NCI-H1105 treated with DMSO at 0.1 percent for 48 hours (cell line): ENCODE data around the gene SLAMF7.
"Not testable (repeated sequence)": the region's sequence is repeated elsewhere in the genome, so short reads cannot be mapped to it uniquely, and the experiment has no call there.

ENCODE experiments used
- DNase-seq: peaks from one replicate; lab custom pipeline; 2025; lab: John Stamatoyannopoulos, UW

Gene SLAMF7

DNA sequence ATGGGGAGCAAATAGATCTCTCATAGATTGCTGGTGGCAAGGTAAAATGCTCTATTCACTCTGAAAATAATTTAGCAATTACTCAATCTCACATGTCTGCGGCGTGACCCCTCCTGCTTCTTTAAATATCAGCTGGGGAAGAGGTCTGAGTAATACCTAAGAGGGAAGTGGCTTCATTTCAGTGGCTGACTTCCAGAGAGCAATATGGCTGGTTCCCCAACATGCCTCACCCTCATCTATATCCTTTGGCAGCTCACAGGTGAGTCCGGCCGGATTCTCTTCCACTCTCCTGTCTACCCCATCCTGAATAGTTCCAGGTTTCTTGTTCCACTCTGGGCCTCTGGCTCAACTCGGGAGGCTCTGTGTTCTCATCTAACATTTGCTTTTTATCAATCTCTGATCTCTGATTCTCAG lies at the start of gene SLAMF7:
TSS of gene SLAMF7 (plus strand) at position 150 of the 414 bp plus-strand sequence. CDS start at position 205, 55 bp downstream.
- no peak for DNase-seq

DNA sequence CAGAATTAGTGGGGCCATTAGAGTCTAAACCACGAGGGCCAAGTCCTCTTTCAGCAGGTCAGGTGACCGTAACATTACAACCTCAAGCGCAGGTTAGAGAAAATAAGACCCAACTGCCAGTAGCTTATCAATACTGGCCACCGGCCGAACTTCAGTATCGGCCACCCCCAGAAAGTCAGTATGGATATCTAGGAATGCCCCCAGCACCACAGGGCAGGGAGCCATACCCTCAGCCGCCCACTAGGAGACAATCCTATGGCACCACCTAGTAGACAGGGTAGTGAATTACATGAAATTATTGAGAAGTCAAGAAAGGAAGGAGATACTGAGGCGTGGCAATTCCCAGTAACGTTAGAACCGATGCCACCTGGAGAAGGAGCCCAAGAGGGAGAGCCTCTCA lies 46.7 kb upstream of the SLAMF7 start:
- DNase-seq = not testable (repeated sequence)

DNA sequence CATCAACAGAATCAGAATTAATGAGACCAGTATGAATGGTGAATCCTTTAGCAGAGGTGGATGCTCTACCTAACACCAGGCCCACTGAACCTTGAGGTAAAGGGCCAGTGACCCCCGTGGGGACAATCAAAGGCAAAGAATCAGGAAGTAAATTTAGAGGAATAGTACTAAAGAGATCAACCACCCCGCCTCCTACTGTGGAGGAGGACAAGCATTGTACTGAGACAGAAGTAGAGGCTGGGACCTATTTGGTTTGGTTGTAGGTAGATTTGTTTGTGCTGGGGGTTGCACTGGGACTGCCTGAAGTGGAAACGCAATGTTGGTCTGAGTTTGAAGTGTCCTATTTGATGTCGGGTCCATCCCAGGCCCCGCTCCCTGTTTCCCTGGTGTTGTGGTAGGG lies 36.9 kb upstream of the SLAMF7 start:
- DNase-seq = no peak

- DNase-seq = no peak
Measured at GRCh38 chr1:160704250-160704649, 34.8 kb upstream of the SLAMF7 start.

DNA sequence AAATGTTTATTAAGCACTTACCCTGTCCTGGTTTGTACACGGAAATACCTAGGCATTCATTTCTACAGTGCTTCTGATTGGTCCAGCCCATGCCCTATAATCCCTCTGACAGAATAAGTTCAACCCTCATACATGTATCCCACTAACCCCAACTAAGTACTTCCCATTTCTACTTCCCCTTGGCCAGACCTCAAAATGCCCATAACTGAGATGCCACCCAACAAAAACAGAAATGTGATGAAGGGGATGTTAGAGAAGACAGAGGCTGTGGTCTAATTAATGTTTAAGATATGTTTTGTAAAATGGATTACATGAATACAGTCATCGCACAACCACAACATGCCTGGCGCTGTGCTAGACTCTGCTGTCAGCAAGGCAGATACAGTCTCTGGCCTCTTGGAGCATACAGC lies 33.8 kb upstream of the SLAMF7 start:
- DNase-seq = not testable (repeated sequence)

DNA sequence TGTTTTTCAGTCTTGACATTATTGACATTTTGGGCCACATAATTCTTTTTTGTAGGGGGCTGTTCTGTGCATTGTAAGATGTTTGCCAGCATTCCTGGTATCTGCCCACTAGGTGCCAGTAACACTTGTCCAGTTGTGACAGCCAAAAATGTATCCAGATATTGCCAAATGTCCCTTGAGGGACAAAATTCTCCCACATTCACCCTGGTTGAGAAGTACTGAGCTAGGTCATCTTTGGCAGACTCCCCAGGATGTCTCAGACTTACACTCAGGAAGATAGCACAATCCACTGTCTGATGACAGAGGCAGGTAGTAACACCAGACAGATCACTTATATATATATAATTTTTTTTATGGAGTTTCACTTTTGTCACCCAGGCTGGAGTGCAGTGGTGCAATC lies 33.3 kb upstream of the SLAMF7 start:
- no peak for DNase-seq

DNA sequence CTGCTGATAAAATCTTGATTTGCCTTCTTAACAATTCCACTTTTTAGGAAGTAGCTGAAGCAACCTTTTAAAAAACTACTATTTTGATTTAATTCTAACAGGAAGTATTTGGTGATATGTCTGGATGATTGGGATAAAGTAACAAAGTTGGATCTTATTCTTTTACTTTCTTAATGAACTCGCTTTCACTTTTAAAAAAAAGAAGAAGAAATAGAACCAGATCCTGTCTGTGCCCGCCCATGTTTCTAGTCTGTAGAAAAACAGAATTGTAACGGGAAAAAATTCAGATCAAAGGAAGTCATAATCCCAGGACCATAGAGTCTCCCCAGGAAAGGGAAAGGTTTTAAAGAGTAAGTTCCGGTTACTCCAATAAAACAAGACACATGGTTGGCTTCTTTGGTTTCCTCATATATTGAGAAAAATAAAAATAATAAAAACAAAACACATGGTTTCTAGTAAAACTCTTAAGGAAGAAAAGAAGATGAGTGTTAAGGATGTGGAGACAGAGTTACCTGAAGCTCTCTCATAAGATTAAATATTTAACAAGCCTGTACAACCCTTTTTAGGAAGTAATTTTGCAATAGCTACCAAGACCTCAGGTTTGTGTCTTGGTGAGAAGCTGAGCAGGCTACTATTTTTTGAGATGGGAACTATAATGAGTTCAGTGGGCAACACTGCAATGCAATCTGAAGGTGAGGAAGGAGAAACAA lies 32.4 kb upstream of the SLAMF7 start:
- DNase-seq = no peak

DNA sequence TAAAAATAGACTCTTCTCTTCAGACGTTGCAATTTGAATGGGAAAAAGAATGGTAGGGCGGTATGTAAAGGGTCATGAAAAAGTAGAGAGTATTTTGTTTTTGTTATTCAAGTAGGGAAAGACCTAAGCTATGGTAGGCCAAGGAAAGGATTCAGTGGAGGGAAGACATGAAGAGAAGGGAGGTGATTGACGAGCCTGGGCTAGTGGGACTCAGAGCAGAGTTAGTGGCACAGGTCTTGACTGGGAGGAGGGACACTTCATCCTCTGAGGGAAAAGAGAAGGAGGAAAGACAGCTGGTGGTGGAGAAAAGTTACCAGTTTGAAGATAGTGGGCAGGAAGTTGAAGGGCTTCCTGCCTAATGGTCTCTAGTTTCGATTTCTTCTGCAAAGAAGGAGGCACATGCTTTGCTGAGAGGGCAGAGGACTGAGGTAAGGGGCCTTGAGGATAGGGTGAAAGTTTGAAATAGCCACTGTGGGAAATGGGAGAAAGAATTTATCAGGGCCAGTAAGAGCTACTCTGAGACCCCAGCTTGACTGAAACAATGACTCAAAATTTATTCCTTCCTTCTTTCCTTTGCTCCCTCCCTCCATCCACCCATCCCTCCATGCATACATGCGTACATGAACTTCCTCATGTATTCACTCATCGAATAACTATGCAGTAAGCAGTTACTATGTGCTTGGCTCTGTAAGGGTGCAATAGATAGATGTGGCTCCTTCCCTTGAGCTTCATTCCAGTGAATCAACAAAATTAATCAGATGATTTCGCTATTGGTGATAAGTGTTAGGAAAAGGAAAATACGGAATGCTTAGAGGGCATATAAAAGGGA lies 31.6 kb upstream of the SLAMF7 start:
- DNase-seq = no peak

- DNase-seq = no peak
Measured at GRCh38 chr1:160708118-160708517, 30.9 kb upstream of the SLAMF7 start.

- no peak for DNase-seq
Measured at GRCh38 chr1:160708801-160709200, 30.2 kb upstream of the SLAMF7 start.

DNA sequence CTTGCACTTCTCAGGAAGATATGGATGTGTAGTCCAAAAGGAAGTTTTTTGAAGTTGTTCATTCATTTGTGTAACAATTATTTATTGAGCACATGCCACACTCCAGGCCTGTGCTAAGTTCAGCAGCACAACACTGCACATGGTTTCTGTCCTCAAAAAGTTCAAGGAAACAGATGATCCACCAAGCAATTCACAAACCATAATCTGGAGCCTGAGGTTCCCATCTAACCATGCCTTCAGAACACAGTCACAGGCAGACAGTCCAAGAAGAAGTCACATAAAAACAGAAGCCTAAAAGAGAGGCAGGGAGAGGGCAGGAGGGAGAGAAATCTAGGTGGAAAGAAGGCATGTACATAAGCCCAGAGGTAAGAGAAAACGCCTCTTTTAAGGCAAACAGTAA lies 29.3 kb upstream of the SLAMF7 start:
- no peak for DNase-seq

- no peak for DNase-seq
Measured at GRCh38 chr1:160710517-160711252, 28.4 kb upstream of the SLAMF7 start.

DNA sequence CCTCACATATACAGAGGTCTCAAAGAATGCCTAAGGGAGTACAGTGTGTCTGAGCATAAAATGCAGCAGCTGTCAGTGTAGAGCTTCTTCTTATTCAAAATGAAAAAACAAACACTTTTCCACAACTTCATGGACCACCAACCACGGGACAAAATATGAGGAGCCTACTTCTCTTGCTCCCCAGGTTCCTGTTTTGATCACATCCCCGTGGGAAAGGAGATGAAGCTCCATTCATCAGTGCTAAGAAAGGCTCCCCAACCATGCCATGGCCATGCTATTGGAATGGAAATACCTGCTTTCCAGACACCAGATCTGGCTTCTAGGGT lies 27.8 kb upstream of the SLAMF7 start:
- DNase-seq = no peak

DNA sequence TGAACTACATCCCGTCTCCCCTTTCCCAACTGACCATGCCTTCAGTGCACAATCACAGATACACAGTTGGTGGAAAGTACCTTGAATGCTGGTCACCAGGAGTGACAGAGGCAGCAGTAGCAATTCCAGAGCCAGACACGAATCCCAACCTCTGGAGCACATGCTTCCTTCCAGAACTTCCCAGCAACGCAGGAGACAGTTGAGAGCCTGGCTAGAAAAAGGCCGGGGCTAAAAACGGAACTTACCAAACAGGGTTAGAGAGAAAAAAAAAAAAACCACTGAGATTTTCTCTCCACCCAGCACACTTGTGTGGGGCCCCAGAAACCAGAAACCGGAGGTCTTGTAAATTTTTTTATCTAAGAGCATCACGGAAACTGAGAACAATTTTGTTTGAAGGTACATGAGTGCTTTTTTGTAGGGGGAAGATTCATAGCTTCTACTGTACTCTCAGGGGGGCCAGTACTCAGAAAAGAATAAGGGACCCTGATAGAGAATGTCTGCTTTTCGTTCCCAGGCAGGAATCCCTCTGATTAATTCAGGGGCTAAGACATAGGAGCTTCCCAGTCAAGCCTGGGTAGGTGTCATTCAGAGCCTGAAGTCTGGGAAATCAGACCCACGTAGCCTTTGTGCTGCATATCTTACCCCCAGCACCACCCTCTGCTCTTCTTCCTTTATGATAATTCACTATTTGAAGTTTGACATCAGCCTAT lies 27.3 kb upstream of the SLAMF7 start, which contains the start of gene CD48:
TSS of gene CD48 (minus strand) at position 221 of the 710 bp plus-strand sequence. CDS start at position 162, 59 bp downstream.
- DNase-seq = no peak

GRCh38 chr1:160712525-160713080 lies 26.4 kb upstream of the SLAMF7 start:
- DNase-seq = not testable (repeated sequence)

GRCh38 chr1:160713161-160713560 lies 25.9 kb upstream of the SLAMF7 start:
- DNase-seq = no peak

GRCh38 chr1:160714034-160714648 lies 24.9 kb upstream of the SLAMF7 start:
- not testable (repeated sequence) for DNase-seq

DNA sequence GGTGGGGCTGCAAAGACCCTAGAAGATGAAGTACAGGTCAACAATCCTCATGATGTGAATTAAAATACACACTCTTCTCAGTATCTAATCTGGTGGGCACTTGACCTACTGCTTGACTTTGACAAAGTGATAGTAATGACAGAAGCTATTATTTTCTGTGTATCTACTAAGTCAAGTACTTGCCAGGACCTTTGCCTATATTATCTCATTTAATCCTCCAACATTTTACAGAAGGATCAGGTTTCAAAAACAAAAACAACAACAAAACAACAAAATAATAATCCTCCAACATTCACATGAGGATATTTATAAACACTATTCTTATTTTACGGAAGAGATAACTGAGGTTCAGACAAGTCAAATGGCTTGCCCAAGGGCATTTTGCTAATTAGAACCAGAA lies 23.0 kb upstream of the SLAMF7 start:
- no peak for DNase-seq

GRCh38 chr1:160717306-160717705 lies 21.7 kb upstream of the SLAMF7 start:
- no peak for DNase-seq

DNA sequence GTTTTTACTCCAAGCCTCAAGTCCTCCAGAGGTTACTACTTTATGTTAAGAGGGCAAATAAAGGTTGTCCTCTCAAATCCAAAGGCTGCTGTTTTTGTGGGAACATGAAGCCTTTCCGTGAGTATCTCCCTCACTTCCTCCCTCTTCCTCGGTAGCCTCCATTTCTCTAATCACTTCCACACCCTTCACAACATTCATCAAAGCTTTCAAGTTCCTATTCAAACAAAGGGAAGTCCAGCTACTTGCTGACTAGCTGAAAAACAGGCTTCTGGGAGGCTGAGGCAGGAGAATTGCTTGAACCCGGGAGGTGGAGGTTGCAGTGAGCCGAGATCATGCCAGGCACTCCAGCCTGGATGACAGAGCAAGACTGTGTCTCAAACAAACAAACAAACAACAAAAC lies 20.8 kb upstream of the SLAMF7 start:
- DNase-seq = no peak
